Measurements from ENCODE around the gene CDH24.

GRCh38 chr14:22998329-22999012, 58.8 kb downstream of the CDH24 start:
- no peak for TF ChIP-seq POLR2A (IDR thresholded peaks at IDR 0.05)
- TF ChIP-seq POLR2AphosphoS5 (IDR thresholded peaks at IDR 0.05) = no peak
- TF ChIP-seq CTCF (IDR thresholded peaks at IDR 0.05) = no peak
- TF ChIP-seq EP300 (IDR thresholded peaks at IDR 0.05) = no peak

All from stomach (tissue), 4 donors.